Measurements from ENCODE around the gene TBC1D32.

DNA sequence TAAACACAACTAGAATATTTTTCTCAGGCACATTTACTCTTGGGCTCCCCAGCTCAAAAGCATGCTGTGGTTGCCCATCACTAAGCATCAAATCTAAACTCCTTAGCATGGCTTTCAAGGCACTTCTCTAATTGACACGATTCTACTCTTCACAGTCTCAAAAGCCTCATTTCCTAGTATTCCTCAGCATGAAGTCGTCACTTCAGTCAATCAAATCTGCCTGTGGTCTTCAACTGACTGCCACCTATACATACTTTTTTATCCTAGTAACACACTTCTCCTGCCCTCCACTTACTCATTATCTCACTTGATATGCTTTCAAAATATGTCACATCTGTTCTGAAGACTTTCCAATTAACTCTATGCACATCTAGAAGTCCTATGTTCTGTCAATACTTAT lies 110.3 kb downstream of the TBC1D32 start:
- TF ChIP-seq, protein P1, sequence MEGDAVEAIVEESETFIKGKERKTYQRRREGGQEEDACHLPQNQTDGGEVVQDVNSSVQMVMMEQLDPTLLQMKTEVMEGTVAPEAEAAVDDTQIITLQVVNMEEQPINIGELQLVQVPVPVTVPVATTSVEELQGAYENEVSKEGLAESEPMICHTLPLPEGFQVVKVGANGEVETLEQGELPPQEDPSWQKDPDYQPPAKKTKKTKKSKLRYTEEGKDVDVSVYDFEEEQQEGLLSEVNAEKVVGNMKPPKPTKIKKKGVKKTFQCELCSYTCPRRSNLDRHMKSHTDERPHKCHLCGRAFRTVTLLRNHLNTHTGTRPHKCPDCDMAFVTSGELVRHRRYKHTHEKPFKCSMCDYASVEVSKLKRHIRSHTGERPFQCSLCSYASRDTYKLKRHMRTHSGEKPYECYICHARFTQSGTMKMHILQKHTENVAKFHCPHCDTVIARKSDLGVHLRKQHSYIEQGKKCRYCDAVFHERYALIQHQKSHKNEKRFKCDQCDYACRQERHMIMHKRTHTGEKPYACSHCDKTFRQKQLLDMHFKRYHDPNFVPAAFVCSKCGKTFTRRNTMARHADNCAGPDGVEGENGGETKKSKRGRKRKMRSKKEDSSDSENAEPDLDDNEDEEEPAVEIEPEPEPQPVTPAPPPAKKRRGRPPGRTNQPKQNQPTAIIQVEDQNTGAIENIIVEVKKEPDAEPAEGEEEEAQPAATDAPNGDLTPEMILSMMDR (optimal IDR thresholded peaks at IDR 0.05 in 1 of 3, IDR thresholded peaks at IDR 0.05 in 1 of 3, conservative IDR thresholded peaks at IDR 0.05 in 1 of 3; ENCODE audit: extremely low read depth in 1 of 3, insufficient read depth in 2 of 3, low read length in 3 of 3), result no peak
- no peak for TF ChIP-seq EZH2 (IDR thresholded peaks at IDR 0.05; ENCODE audit: low read length)
